ENCODE data around the gene IFT88.

GRCh38 chr13:20714161-20714560, 147.2 kb downstream of the IFT88 start:
- TF ChIP-seq CTCF (IDR thresholded peaks at IDR 0.05) (no peak), POLR2A (IDR thresholded peaks at IDR 0.05) (no peak)

Measured in uterus (tissue), 2 donors.